HL-60 (cell line): ENCODE results near the gene CCDC24.

Source experiments
- DNase-seq, 2 experiments: peaks; one replicate each; pipeline ENCODE4 v3.0.0-alpha.2; 2010 to 2020; ENCODE audit warnings: low read depth in 1 of 2, low spot score in 1 of 2
- H3K27ac ChIP-seq: fragments of 250-450 bp; sonication (Bioruptor Pico); replicated peaks from 2 replicates; pipeline ENCODE4 v1.5.1; 2020; ENCODE audit warnings: mild to moderate bottlenecking, moderate library complexity
- H3K27me3 ChIP-seq: fragments of 250-450 bp; sonication (Bioruptor Pico); 2 replicates; pipeline ENCODE4 v1.5.1; 2021; ENCODE audit warnings: mild to moderate bottlenecking, moderate library complexity; ENCODE audit not compliant: insufficient read depth, poor library complexity, severe bottlenecking
- H3K4me3 ChIP-seq: replicated peaks from 2 replicates; pipeline ENCODE4 v1.5.1; 2011; ENCODE audit warnings: mild to moderate bottlenecking, control low read depth, low read length; ENCODE audit not compliant: insufficient read depth
- GABPA ChIP-seq: IDR thresholded peaks from 2 replicates; pipeline ENCODE4 v1.6.1; 2012; ENCODE audit warnings: low read depth
- POLR2AphosphoS5 ChIP-seq: IDR thresholded peaks from 2 replicates; pipeline ENCODE4 v1.6.1; 2012; ENCODE audit warnings: low read depth
- REST ChIP-seq: IDR thresholded peaks from 2 replicates; pipeline ENCODE4 v1.6.1; 2012; ENCODE audit warnings: low read depth; ENCODE audit not compliant: insufficient replicate concordance
- SPI1 ChIP-seq: IDR thresholded peaks from 2 replicates; pipeline ENCODE4 v1.6.1; 2012; ENCODE audit warnings: low read depth, mild to moderate bottlenecking, borderline replicate concordance
- TF ChIP-seq, protein P1 (sequence below): IDR thresholded peaks from one replicate; pipeline ENCODE4 v1.5.1; 2011; ENCODE audit warnings: low read length, control low read depth, inconsistent platforms; ENCODE audit not compliant: insufficient read depth

The CCDC24 gene

GRCh38 chr1:44024031-44024902, 32.9 kb downstream of the CCDC24 start:
- Histone ChIP-seq H3K27me3 (no peaks in the 10 kb centered on the region), H3K27ac (no peak overlapping the region), H3K4me3 (no peak overlapping the region)
- no peak for DNase-seq
- TF ChIP-seq, protein P1, sequence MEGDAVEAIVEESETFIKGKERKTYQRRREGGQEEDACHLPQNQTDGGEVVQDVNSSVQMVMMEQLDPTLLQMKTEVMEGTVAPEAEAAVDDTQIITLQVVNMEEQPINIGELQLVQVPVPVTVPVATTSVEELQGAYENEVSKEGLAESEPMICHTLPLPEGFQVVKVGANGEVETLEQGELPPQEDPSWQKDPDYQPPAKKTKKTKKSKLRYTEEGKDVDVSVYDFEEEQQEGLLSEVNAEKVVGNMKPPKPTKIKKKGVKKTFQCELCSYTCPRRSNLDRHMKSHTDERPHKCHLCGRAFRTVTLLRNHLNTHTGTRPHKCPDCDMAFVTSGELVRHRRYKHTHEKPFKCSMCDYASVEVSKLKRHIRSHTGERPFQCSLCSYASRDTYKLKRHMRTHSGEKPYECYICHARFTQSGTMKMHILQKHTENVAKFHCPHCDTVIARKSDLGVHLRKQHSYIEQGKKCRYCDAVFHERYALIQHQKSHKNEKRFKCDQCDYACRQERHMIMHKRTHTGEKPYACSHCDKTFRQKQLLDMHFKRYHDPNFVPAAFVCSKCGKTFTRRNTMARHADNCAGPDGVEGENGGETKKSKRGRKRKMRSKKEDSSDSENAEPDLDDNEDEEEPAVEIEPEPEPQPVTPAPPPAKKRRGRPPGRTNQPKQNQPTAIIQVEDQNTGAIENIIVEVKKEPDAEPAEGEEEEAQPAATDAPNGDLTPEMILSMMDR = no peak
- no peak for TF ChIP-seq POLR2AphosphoS5
- TF ChIP-seq SPI1 = no peak
- TF ChIP-seq REST = no peak

GRCh38 chr1:44024903-44025525, 33.6 kb downstream of the CCDC24 start:
- Histone ChIP-seq H3K27ac (no peak overlapping the region), H3K27me3 (no peaks in the 10 kb centered on the region), H3K4me3 (no peak overlapping the region)
- TF ChIP-seq REST (no peak), POLR2AphosphoS5 (no peak), SPI1 (no peak), GABPA (no peak)
- TF ChIP-seq, protein P1 = no peak
- DNase-seq = no peak

DNA sequence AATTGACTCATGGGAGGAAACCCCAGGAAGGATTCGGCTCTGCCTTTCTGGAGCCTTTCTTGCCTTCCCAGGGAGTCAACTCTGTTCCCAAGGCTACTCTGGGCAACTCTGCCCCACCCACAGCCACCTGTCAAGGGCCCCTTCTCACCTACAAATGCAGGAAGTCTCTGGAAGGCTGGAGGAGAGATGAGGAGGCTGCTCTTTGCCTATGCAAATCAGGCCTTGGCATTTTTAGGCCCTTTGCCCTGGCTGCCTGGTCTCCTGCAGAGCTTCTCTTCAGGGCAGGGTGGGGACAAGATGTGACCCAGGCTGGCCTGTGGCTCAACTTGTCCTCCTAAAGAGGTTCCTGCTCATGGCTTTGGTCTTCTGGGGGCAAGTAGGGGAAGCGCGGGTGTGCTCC, 34.4 kb downstream of the CCDC24 start:
- DNase-seq = no peak
- no peak overlapping the region for H3K4me3 ChIP-seq
- no peaks in the 10 kb centered on the region for H3K27me3 ChIP-seq
- no peak overlapping the region for H3K27ac ChIP-seq
- TF ChIP-seq, protein P1 = no peak
